Heart right ventricle (tissue), 16 donors: ENCODE data around the gene FBF1. TPM values are rescaled to one million over a fixed set of nuclear protein-coding genes. Genes with fewer than 3 reads are reported as not detected.
A peak's percentile ranks its signal among the peaks of the same experiment; 100 is the strongest.

ENCODE experiments used
- ATAC-seq, 8 donors: fragments of 200-7000 bp; cut with Tn5 transposase; one replicate each; pipeline ENCODE4 v1.9.1; 2020; ENCODE audit warnings: mild to moderate bottlenecking in 8 of 8, moderate library complexity in 8 of 8, moderate number of reproducible peaks in 1 of 8
- DNase-seq, 2 donors: peaks; one replicate each; pipeline ENCODE4 v3.0.0-alpha.2; 2020
- H3K27ac ChIP-seq, 10 donors: fragments of 200-600 bp; sonication (generic) in 2 of 10; one replicate each; pipeline versions ENCODE4 v1.5.0 to v1.8.0; 2020 to 2022; ENCODE audit warnings: mild to moderate bottlenecking in 3 of 10
- H3K27me3 ChIP-seq, 7 donors: fragments of 200-600 bp; one replicate each; pipeline ENCODE4 v1.8.0; 2021 to 2022; ENCODE audit warnings: mild to moderate bottlenecking in 2 of 7
- H3K36me3 ChIP-seq, 9 donors: fragments of 200-600 bp; sonication (generic) in 1 of 9; one replicate each; pipeline versions ENCODE4 v1.5.0 to v1.8.0; 2020 to 2022; ENCODE audit warnings: mild to moderate bottlenecking in 2 of 9
- H3K4me1 ChIP-seq, 9 donors: fragments of 200-600 bp; sonication (generic) in 1 of 9; one replicate each; pipeline versions ENCODE4 v1.5.0 to v1.8.0; 2020 to 2022; ENCODE audit warnings: mild to moderate bottlenecking in 4 of 9
- H3K4me3 ChIP-seq, 10 donors: fragments of 200-600 bp; sonication (generic) in 2 of 10; one replicate each; pipeline versions ENCODE4 v1.5.0 to v1.8.0; 2020 to 2022; ENCODE audit warnings: mild to moderate bottlenecking in 7 of 10, moderate library complexity in 2 of 10
- H3K9me3 ChIP-seq, 11 donors: fragments of 200-600 bp in 10 of 11; sonication (generic) in 2 of 11; one replicate each; pipeline versions ENCODE4 v1.5.0 to v1.8.0; 2013 to 2022; ENCODE audit warnings: mild to moderate bottlenecking in 2 of 11, control low read depth in 1 of 11, moderate library complexity in 1 of 11
- WGBS, 2 donors: extraction: QIAGEN DNeasy Blood & Tissue Kit; methylation state at CpG; one replicate each; pipeline ENCODE4 v1.1.7; 2013; ENCODE audit warnings: inconsistent platforms in 1 of 2; 5-methylcytosine and 5-hydroxymethylcytosine counted together
- intact Hi-C, 10 donors: fragments of 100-400 bp; cut with DNase I; formaldehyde crosslinking; loops; one replicate each; pipeline versions ENCODE4 v1.11.1 to v1.14.2; 2022
- polyA plus RNA-seq, 2 donors: library from polyadenylated mRNA; stranded (reverse); fragments of 200-250 nt; gene quantifications; one replicate each; pipeline ENCODE4 v1.2.3, GENCODE V29; 2013
- total RNA-seq, 10 donors: library from RNA; stranded (reverse); fragmentation: NEBNext Ultra II Directional in 3 of 10; extraction: Animal tissue kit (Norgen Biotek cat#: 25700) in 3 of 10; gene quantifications; one replicate each; pipeline versions ENCODE4 v1.2.1 to v1.2.4, GENCODE V29; 2021 to 2023
- TF ChIP-seq, protein P1 (sequence below), 9 donors: fragments of 200-600 bp; sonication (generic) in 2 of 9; IDR thresholded peaks; one replicate each; pipeline versions ENCODE4 v1.5.0 to v1.8.0; 2021 to 2022; ENCODE audit warnings: antibody characterized with exemption in 9 of 9, mild to moderate bottlenecking in 5 of 9, moderate library complexity in 1 of 9
- donor health status: Arrhythmogenic right ventricular cardiomyopathy.
- donor health status: ischemic (EF 13 %, LVEDD 7.1; RV severe dilation, severe dysfunction).
- donor health status: healthy with polysubstance abuse.
- donor health status: DM: no; HTN: yes; CAD: no.
- donor health status: DM: no; HTN: no; CAD: no.
- donor health status: ischemic (EF 25% LVEDD 6.9; RV normal size, moderate dysfunction).
- donor health status: ischemic (EF 25% LVEDD 5.7; RV mildly dilated, moderate dysfunction).
- donor health status: healthy.
- donor health status: DM: yes; HTN: yes; CAD: no.
- donor health status: Ischemic cardiomyopathy.
- donor health status: ischemic (EF 35%, LVEDD 5.7; RV mildly dilated, moderate dysfunction).
- donor health status: nonischemic (EF 11% LVEDD 7.7; RV severe dilation, severe dysfunction).
- donor health status: DM: yes; HTN: yes; CAD: no.
- donor health status: PGD.
- donor health status: ischemic (EF 29% LVEDD 5.4; RV normal size, mild dysfunction).
- donor health status: nonischemic (EF 23%, LVEDD 6.1; RV moderate dilation, normal function).

Gene FBF1
- total and polyA plus RNA-seq, 12 donors = 1.6 to 8.3 (median 2.8) TPM

DNA sequence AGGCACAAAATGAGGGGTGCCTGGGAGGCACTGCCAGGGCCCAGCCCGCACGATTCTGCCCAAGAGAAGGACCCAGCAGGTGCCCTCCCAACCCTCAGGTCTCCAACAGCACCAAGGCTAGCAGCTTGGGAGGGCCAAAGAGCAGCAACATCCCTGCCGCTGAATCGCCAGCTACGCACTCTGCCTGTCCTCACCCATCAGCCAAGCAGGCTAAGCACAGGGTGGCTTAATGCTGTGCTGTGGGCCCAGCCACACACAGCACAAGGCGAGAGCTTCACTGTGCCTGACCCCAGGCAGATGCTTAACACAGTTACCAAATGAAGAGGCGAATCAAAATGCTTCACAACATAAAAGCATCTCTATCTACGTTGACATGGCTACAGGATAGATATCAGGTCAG lies 25.6 kb downstream of the FBF1 start:
- H3K9me3 ChIP-seq = no peaks in the 10 kb centered on the region
- H3K4me3 ChIP-seq = no peak overlapping the region
- TF ChIP-seq, protein P1, sequence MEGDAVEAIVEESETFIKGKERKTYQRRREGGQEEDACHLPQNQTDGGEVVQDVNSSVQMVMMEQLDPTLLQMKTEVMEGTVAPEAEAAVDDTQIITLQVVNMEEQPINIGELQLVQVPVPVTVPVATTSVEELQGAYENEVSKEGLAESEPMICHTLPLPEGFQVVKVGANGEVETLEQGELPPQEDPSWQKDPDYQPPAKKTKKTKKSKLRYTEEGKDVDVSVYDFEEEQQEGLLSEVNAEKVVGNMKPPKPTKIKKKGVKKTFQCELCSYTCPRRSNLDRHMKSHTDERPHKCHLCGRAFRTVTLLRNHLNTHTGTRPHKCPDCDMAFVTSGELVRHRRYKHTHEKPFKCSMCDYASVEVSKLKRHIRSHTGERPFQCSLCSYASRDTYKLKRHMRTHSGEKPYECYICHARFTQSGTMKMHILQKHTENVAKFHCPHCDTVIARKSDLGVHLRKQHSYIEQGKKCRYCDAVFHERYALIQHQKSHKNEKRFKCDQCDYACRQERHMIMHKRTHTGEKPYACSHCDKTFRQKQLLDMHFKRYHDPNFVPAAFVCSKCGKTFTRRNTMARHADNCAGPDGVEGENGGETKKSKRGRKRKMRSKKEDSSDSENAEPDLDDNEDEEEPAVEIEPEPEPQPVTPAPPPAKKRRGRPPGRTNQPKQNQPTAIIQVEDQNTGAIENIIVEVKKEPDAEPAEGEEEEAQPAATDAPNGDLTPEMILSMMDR (IDR thresholded peaks at IDR 0.05) = no peak
- H3K4me1 ChIP-seq = peaks cover 0 to 3% (median 0%) of the 10 kb centered on the region in 9 donors
- no peak overlapping the region for H3K27ac ChIP-seq
- H3K36me3 ChIP-seq = peaks cover 0 to 57% (median 0%) of the 10 kb centered on the region in 9 donors
- H3K27me3 ChIP-seq = no peaks in the 10 kb centered on the region
- intact Hi-C loops = no loop called here
- 84 to 89% methylated on average over 8 of the region's 8 CpGs for WGBS, 2 donors
- DNase-seq (no peak), ATAC-seq (no peak)

DNA sequence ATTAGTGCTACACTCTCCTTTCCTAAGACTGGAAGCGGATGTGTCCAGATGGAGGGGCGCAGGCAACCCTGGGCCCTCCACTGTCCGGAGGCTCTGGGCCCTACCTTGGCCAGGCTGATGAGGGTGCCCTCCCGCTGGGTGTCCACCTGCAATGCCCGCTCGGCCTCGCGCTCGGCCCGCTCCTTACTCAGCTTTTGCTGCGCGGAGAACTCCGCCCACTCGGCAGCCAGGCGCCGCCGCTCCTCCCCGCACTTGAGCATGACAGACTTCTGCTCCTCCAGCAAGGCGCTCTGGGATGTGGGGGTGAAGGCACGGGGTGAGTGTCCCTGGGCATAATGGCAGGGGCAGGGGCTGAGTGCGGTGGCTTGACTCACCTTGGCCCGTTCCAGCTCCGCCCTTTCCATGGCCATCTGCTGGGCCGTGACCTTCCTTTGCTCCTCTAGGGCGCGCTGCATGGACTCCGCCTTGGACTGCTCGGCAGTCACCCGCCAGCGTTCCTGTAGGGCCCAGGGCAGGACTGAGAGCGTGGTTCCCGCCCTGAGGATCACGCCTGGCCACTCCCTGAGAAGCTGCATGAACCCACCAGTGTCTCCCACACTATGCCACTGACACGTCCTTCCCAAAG lies 26.1 kb downstream of the FBF1 start:
- ATAC-seq (peak in 1 of 8 donors; percentile 6), DNase-seq (no peak)
- peaks cover 0 to 8% (median 0%) of the 10 kb centered on the region in 9 donors for H3K4me1 ChIP-seq
- TF ChIP-seq, protein P1 (IDR thresholded peaks at IDR 0.05) = no peak
- 94 to 95% methylated on average over 34 of the region's 34 CpGs for WGBS, 2 donors
- no peak overlapping the region for H3K27ac ChIP-seq
- peaks cover 0 to 52% (median 0%) of the 10 kb centered on the region in 9 donors for H3K36me3 ChIP-seq
- intact Hi-C loops = loop anchor here in 1 of 10 donors (5.0 kb wide), 1 partner anchor 78 kb away; no protein-coding TSS in a partner anchor
- H3K27me3 ChIP-seq = no peaks in the 10 kb centered on the region
- no peaks in the 10 kb centered on the region for H3K9me3 ChIP-seq
- no peak overlapping the region for H3K4me3 ChIP-seq

DNA sequence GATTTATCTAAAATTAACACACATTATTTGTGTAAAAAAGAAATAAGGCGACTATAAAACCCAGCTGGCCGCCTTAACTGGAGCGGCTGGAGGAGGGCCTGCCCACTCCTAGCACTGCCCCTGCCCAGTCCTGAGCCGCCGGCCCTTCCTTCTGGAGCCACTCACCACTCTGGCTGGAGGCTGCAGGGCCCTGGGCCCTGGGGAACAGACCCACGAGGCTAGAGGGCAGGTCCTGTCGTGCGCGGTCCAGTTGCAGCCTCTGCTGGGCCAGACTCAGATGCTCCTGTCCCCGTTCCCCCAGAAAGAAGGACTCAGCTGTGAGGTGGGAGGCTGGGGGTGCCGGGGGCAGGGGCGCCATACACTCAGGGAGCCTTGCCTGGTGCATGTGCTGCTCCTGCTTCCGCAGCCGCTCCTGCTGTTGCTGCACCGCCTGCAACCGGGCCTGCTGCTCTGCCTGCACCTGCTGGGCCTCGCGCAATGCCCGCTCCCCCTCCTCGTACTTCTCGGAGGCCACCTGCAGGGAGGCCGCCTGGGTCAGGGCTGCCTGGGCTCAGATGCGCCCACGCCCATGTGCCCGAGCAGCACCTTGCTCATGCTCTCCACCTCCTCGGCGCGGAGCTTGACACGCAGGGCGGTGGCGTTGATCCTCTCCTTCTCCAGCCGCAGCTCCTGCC lies 27.2 kb downstream of the FBF1 start:
- Histone ChIP-seq H3K4me1 (peaks cover 0 to 8% (median 0%) of the 10 kb centered on the region in 9 donors), H3K27ac (no peak overlapping the region), H3K4me3 (no peak overlapping the region), H3K36me3 (peaks cover 0 to 42% (median 0%) of the 10 kb centered on the region in 9 donors), H3K9me3 (no peaks in the 10 kb centered on the region), H3K27me3 (no peaks in the 10 kb centered on the region)
- TF ChIP-seq, protein P1 (IDR thresholded peaks at IDR 0.05) = no peak
- intact Hi-C loops = loop anchor here in 1 of 10 donors (5.0 kb wide), 1 partner anchor 79 kb away; no protein-coding TSS in a partner anchor
- no peak for DNase-seq
- 92 to 94% methylated on average over 32 of the region's 32 CpGs for WGBS, 2 donors
- ATAC-seq = no peak

DNA sequence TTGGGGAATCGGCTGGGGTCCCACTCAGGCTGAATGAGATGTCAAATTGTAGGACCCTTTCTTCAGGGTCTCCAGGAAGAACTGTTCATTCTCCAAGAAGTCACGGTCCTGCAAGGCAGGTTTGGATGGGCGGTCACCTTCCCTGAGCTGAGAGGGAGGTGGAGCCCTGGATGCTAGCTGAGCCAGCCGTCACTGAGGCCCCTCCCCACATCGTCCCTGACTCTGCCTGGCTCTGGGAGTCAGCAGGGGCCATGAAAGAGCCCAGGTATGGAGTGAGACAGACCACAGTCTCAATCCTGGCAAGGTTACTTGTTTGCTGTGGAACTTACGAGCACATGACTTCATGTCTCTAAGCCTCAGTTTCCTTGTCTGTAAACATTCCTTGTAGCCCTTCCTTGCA lies 30.1 kb downstream of the FBF1 start:
- intact Hi-C loops = loop anchor here in 1 of 10 donors (5.0 kb wide), 1 partner anchor 82 kb away; no protein-coding TSS in a partner anchor
- H3K9me3 ChIP-seq = no peaks in the 10 kb centered on the region
- TF ChIP-seq, protein P1 (IDR thresholded peaks at IDR 0.05) = no peak
- WGBS, 2 donors = 67 to 79% methylated on average over 6 of the region's 6 CpGs
- H3K36me3 ChIP-seq = peaks cover 0 to 32% (median 0%) of the 10 kb centered on the region in 9 donors
- ATAC-seq (no peak), DNase-seq (no peak)
- H3K27ac ChIP-seq = no peak overlapping the region
- H3K27me3 ChIP-seq = no peaks in the 10 kb centered on the region
- peaks cover 0 to 11% (median 1%) of the 10 kb centered on the region in 9 donors for H3K4me1 ChIP-seq
- H3K4me3 ChIP-seq = no peak overlapping the region
